HG03066 (cell line): ENCODE results near the gene TNFRSF11A.

Experiments
- ATAC-seq: cut with Tn5 transposase; IDR thresholded peaks from one replicate; pipeline ENCODE4 v1.9.1; 2021; ENCODE audit warnings: low read depth; ENCODE audit not compliant: unreplicated experiment

The TNFRSF11A gene

GRCh38 chr18:62341473-62341872, 16.4 kb downstream of the TNFRSF11A start:
- ATAC-seq = no peak

GRCh38 chr18:62342884-62343283, 17.8 kb downstream of the TNFRSF11A start:
- ATAC-seq = no peak

GRCh38 chr18:62343316-62343715, 18.2 kb downstream of the TNFRSF11A start:
- no peak for ATAC-seq

GRCh38 chr18:62345909-62346308, 20.8 kb downstream of the TNFRSF11A start:
- no peak for ATAC-seq

- ATAC-seq = no peak
Observed at GRCh38 chr18:62346333-62347088, 21.4 kb downstream of the TNFRSF11A start.

GRCh38 chr18:62347089-62347506, 22.0 kb downstream of the TNFRSF11A start:
- no peak for ATAC-seq

GRCh38 chr18:62348474-62348873, 23.4 kb downstream of the TNFRSF11A start:
- no peak for ATAC-seq

GRCh38 chr18:62353170-62353569, 28.1 kb downstream of the TNFRSF11A start:
- ATAC-seq = no peak

GRCh38 chr18:62354151-62354550, 29.0 kb downstream of the TNFRSF11A start:
- no peak for ATAC-seq

GRCh38 chr18:62357079-62357719, 32.1 kb downstream of the TNFRSF11A start:
- no peak for ATAC-seq

- no peak for ATAC-seq
Observed at GRCh38 chr18:62360805-62361204, 35.7 kb downstream of the TNFRSF11A start.

- ATAC-seq = no peak
Observed at GRCh38 chr18:62361288-62361687, 36.2 kb downstream of the TNFRSF11A start.

GRCh38 chr18:62364558-62364957, 39.4 kb downstream of the TNFRSF11A start:
- no peak for ATAC-seq

GRCh38 chr18:62365420-62365819, 40.3 kb downstream of the TNFRSF11A start:
- ATAC-seq = no peak

- ATAC-seq = no peak
Observed at GRCh38 chr18:62366992-62367391, 41.9 kb downstream of the TNFRSF11A start.

- peak; percentile 57 for ATAC-seq
Observed at GRCh38 chr18:62368100-62368499, 43.0 kb downstream of the TNFRSF11A start.

- no peak for ATAC-seq
Observed at GRCh38 chr18:62369129-62369644, 44.1 kb downstream of the TNFRSF11A start.

GRCh38 chr18:62370366-62370765, 45.3 kb downstream of the TNFRSF11A start:
- ATAC-seq = no peak

- ATAC-seq = no peak
Observed at GRCh38 chr18:62371436-62371835, 46.3 kb downstream of the TNFRSF11A start.

- ATAC-seq = no peak
Observed at GRCh38 chr18:62372156-62372555, 47.0 kb downstream of the TNFRSF11A start.

GRCh38 chr18:62372882-62373281, 47.8 kb downstream of the TNFRSF11A start:
- no peak for ATAC-seq

GRCh38 chr18:62374410-62374965, 49.4 kb downstream of the TNFRSF11A start:
- no peak for ATAC-seq
